ENCODE results near the gene LVRN. TPM values are rescaled to one million over a fixed set of nuclear protein-coding genes. Genes with fewer than 3 reads are reported as not detected.

Gene LVRN
- polyA plus RNA-seq, 2 donors, result 0.16 to 0.32 TPM

DNA sequence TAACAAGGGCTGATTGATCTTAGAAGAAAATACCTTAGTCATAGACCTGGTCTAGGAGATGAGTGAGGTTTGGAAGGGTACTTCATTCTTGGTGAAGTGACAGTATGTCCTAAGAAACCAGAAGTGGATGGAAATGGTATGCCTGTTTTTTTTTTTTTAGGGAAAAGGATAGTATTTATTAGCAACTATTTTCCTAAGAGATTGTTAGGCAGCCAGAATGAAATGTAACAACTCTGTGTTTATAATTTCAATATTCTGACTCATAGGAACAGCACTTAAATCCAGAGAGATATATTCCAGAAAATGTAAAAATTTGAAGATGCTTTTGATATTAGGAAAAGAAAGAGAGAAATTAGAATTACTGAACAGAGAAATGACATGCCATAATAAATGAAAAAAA, 48.8 kb downstream of the LVRN start:
- no peaks in the 10 kb centered on the region for H3K4me1 ChIP-seq (ENCODE audit: control insufficient read depth in 2 of 2, insufficient read depth in 2 of 2, low read length in 1 of 2)
- H3K36me3 ChIP-seq (ENCODE audit: control insufficient read depth in 2 of 2, insufficient read depth in 2 of 2, low read length in 1 of 2), result no peaks in the 10 kb centered on the region
- H3K27me3 ChIP-seq (ENCODE audit: control insufficient read depth in 1 of 2, insufficient read depth in 2 of 2, low read length in 2 of 2), result no peaks in the 10 kb centered on the region
- H3K4me3 ChIP-seq (ENCODE audit: low read depth in 1 of 2, low read length in 2 of 2), result no peak overlapping the region
- H3K27ac ChIP-seq (ENCODE audit: low read depth in 2 of 2, low read length in 1 of 2), result no peak overlapping the region
- no peaks in the 10 kb centered on the region for H3K9me3 ChIP-seq (ENCODE audit: control insufficient read depth in 2 of 2, insufficient read depth in 1 of 2, low read depth in 1 of 2, low read length in 1 of 2)

DNA sequence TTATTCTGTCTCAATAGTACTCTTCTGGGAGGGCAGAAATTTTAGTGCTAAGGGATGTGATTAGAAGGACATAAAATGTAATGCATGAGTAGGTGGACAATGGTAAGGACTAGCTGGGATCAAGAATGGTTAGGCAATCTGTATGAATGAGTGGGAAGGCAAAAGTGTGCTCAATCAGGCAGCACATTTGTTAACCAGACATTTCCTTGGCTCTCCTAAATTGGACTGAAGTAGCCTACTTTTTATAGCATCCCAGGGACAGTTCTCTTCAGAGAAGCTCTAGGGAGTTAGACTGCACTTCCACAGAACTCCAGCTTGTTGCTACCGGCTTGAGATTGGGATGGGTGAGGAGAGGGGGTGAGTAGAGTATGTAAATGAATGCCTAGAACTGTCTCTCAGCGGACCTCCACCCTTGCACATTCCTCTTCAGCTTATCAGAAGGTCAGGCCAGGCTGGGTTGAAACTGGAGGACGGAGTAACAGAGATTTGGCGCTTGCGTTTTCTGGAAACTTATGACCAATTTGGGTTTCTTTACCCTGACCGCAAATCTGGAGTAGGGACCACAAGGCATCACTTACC, 51.0 kb downstream of the LVRN start:
- Histone ChIP-seq H3K9me3 (ENCODE audit: control insufficient read depth in 2 of 2, insufficient read depth in 1 of 2, low read depth in 1 of 2, low read length in 1 of 2) (no peaks in the 10 kb centered on the region), H3K4me1 (ENCODE audit: control insufficient read depth in 2 of 2, insufficient read depth in 2 of 2, low read length in 1 of 2) (no peaks in the 10 kb centered on the region), H3K4me3 (ENCODE audit: low read depth in 1 of 2, low read length in 2 of 2) (no peak overlapping the region), H3K36me3 (ENCODE audit: control insufficient read depth in 2 of 2, insufficient read depth in 2 of 2, low read length in 1 of 2) (no peaks in the 10 kb centered on the region), H3K27me3 (ENCODE audit: control insufficient read depth in 1 of 2, insufficient read depth in 2 of 2, low read length in 2 of 2) (no peaks in the 10 kb centered on the region), H3K27ac (ENCODE audit: low read depth in 2 of 2, low read length in 1 of 2) (no peak overlapping the region)
- 58 to 61% methylated on average over 6 of the region's 6 CpGs for WGBS, 2 donors

DNA sequence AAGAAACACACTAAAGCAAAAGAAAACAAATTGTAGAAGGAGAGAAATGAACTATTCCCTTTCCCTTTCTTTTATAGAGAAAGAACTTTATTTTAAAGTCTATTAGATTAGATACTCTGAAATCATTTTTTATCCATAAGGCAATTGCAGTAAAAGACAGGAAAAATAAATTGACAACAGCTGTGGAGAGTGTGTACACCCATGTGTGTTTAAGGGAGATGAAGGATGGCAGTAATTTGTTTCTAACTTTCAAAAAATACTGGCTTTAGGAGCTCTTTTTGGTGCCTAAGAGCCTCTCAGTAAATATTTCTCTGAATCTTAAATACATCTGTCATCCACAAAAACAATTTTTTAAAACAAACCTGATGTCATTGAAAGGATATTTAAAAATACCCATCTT, 51.7 kb downstream of the LVRN start:
- H3K27ac ChIP-seq (ENCODE audit: low read depth in 2 of 2, low read length in 1 of 2), result no peak overlapping the region
- H3K36me3 ChIP-seq (ENCODE audit: control insufficient read depth in 2 of 2, insufficient read depth in 2 of 2, low read length in 1 of 2), result no peaks in the 10 kb centered on the region

DNA sequence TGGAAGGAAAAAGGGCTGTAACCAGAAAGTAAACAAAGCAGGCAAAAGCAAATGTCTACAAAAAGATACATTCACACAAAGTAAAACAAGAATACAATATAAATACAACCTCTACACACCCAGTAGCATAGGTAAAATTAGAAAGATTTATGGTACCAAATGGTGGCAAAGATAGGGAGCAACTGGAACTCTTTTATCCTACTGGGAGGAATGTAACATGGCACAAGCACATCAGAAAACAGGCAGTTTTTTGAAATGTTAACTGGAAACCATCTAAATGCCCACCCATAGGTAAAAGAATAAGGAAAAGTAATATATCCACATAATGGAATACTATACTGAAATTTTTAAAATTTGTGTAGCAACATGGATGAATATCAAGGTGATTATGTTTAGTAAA, 61.3 kb downstream of the LVRN start:
- H3K27me3 ChIP-seq (ENCODE audit: control insufficient read depth in 1 of 2, insufficient read depth in 2 of 2, low read length in 2 of 2), result no peaks in the 10 kb centered on the region
- H3K4me1 ChIP-seq (ENCODE audit: control insufficient read depth in 2 of 2, insufficient read depth in 2 of 2, low read length in 1 of 2), result no peaks in the 10 kb centered on the region
- H3K4me3 ChIP-seq (ENCODE audit: low read depth in 1 of 2, low read length in 2 of 2), result no peak overlapping the region
- H3K27ac ChIP-seq (ENCODE audit: low read depth in 2 of 2, low read length in 1 of 2), result no peak overlapping the region
- H3K9me3 ChIP-seq (ENCODE audit: control insufficient read depth in 2 of 2, insufficient read depth in 1 of 2, low read depth in 1 of 2, low read length in 1 of 2), result no peaks in the 10 kb centered on the region
- no peaks in the 10 kb centered on the region for H3K36me3 ChIP-seq (ENCODE audit: control insufficient read depth in 2 of 2, insufficient read depth in 2 of 2, low read length in 1 of 2)

More for the DNA sequence above, 51.7 kb downstream of the LVRN start:
- Histone ChIP-seq H3K4me1 (ENCODE audit: control insufficient read depth in 2 of 2, insufficient read depth in 2 of 2, low read length in 1 of 2) (no peaks in the 10 kb centered on the region), H3K4me3 (ENCODE audit: low read depth in 1 of 2, low read length in 2 of 2) (no peak overlapping the region), H3K27me3 (ENCODE audit: control insufficient read depth in 1 of 2, insufficient read depth in 2 of 2, low read length in 2 of 2) (no peaks in the 10 kb centered on the region), H3K9me3 (ENCODE audit: control insufficient read depth in 2 of 2, insufficient read depth in 1 of 2, low read depth in 1 of 2, low read length in 1 of 2) (no peaks in the 10 kb centered on the region)

DNA sequence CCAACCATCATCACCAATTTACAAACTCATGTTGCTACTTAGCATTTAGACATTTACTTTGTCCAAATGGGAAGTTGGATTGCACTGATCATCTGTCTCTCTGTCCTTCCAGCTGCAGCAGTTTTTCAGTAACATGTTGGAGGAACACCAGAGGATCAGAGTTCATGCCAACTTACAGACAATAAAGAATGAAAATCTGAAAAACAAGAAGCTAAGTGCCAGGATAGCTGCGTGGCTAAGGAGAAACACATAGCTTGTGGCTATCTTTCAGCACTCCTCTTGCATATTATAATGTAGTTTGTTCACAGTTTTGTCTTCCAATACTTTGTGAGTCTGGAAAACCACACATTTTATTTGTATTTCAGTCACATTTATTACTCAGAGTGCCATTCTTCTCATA, 63.6 kb downstream of the LVRN start:
- WGBS, 2 donors, result 51 to 65% methylated on average over 1 of the region's 1 CpG
- Histone ChIP-seq H3K27me3 (ENCODE audit: control insufficient read depth in 1 of 2, insufficient read depth in 2 of 2, low read length in 2 of 2) (no peaks in the 10 kb centered on the region), H3K4me1 (ENCODE audit: control insufficient read depth in 2 of 2, insufficient read depth in 2 of 2, low read length in 1 of 2) (no peaks in the 10 kb centered on the region), H3K27ac (ENCODE audit: low read depth in 2 of 2, low read length in 1 of 2) (no peak overlapping the region), H3K9me3 (ENCODE audit: control insufficient read depth in 2 of 2, insufficient read depth in 1 of 2, low read depth in 1 of 2, low read length in 1 of 2) (no peaks in the 10 kb centered on the region), H3K36me3 (ENCODE audit: control insufficient read depth in 2 of 2, insufficient read depth in 2 of 2, low read length in 1 of 2) (no peaks in the 10 kb centered on the region), H3K4me3 (ENCODE audit: low read depth in 1 of 2, low read length in 2 of 2) (no peak overlapping the region)

DNA sequence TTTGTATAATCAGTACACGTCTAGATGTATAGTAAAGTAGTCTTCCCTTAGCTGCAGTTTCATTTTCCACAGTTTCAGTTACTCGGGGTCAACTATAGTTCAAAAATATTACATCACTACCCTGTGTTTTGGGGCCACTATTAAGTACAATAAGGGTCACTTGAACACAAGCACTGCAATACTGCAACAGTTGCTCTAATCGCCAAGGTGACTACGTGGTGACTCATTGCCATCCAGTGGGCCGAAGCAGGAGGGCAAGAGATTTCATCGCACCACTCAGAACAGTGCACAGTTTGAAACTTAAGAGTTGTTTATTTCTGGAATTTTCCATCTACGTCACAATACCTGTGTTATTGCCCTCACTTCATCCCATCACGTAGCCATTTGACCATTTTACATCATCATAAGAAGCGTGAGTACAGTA, 69.8 kb downstream of the LVRN start, which contains the start of gene ARL14EPL:
Gene ARL14EPL, plus strand, starts transcription at position 379 of the 424 bp plus-strand sequence. CDS start 18,994 bp downstream, outside the sequence.
- no peaks in the 10 kb centered on the region for H3K27me3 ChIP-seq (ENCODE audit: control insufficient read depth in 1 of 2, insufficient read depth in 2 of 2, low read length in 2 of 2)
- H3K4me3 ChIP-seq (ENCODE audit: low read depth in 1 of 2, low read length in 2 of 2), result no peak within 1 kb of the TSS
- H3K27ac ChIP-seq (ENCODE audit: low read depth in 2 of 2, low read length in 1 of 2), result no peak within 1 kb of the TSS
- no peaks in the 10 kb centered on the region for H3K36me3 ChIP-seq (ENCODE audit: control insufficient read depth in 2 of 2, insufficient read depth in 2 of 2, low read length in 1 of 2)
- peaks cover 0 to 2% of the 10 kb centered on the region in 2 donors for H3K4me1 ChIP-seq (ENCODE audit: control insufficient read depth in 2 of 2, insufficient read depth in 2 of 2, low read length in 1 of 2)
- H3K9me3 ChIP-seq (ENCODE audit: control insufficient read depth in 2 of 2, insufficient read depth in 1 of 2, low read depth in 1 of 2, low read length in 1 of 2), result no peaks in the 10 kb centered on the region
- WGBS, 2 donors, result 55 to 60% methylated on average over 9 of the region's 9 CpGs

DNA sequence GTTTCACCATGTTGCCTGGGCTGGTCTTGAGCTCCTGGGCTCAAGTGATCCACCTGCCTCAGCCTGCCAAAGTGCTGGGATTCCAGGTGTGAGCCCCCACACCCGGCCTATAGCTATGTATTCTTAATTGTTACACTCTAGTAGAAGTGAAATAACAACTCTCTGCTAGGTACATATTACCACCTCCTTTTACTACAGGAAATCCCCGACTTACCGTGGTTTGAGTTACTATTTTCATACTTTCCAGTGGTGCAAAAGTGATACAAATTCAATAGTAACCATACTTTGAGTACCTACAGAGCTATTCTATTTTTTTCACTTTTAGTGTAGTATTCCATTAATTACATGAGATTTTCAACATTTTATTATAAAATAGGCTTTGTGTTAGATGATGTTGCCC, 70.7 kb downstream of the LVRN start:
- WGBS, 2 donors, result 75 to 81% methylated on average over 3 of the region's 3 CpGs
- Histone ChIP-seq H3K9me3 (ENCODE audit: control insufficient read depth in 2 of 2, insufficient read depth in 1 of 2, low read depth in 1 of 2, low read length in 1 of 2) (no peaks in the 10 kb centered on the region), H3K27me3 (ENCODE audit: control insufficient read depth in 1 of 2, insufficient read depth in 2 of 2, low read length in 2 of 2) (no peaks in the 10 kb centered on the region), H3K4me1 (ENCODE audit: control insufficient read depth in 2 of 2, insufficient read depth in 2 of 2, low read length in 1 of 2) (peaks cover 0 to 2% of the 10 kb centered on the region in 2 donors), H3K4me3 (ENCODE audit: low read depth in 1 of 2, low read length in 2 of 2) (no peak overlapping the region), H3K36me3 (ENCODE audit: control insufficient read depth in 2 of 2, insufficient read depth in 2 of 2, low read length in 1 of 2) (no peaks in the 10 kb centered on the region), H3K27ac (ENCODE audit: low read depth in 2 of 2, low read length in 1 of 2) (no peak overlapping the region)

DNA sequence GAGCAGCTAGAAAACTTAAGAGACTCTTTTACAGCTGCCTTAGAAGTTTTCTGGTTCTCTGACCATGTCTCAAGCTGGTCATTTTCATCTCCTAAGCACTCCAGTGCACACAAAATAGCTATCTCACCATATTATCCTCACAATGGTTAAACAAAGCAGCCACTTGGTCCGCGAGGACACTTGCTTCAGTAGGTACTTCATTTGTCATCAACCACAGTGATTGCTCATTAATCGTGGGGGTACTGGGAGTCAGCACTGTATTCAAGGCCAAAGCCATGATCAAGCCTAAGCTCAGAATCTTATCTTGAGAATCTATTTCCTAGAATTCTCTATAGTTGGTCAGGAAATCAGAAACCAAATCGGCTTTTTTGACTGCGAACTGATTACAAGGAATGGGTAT, 72.8 kb downstream of the LVRN start:
- Histone ChIP-seq H3K9me3 (ENCODE audit: control insufficient read depth in 2 of 2, insufficient read depth in 1 of 2, low read depth in 1 of 2, low read length in 1 of 2) (no peaks in the 10 kb centered on the region), H3K36me3 (ENCODE audit: control insufficient read depth in 2 of 2, insufficient read depth in 2 of 2, low read length in 1 of 2) (no peaks in the 10 kb centered on the region), H3K4me3 (ENCODE audit: low read depth in 1 of 2, low read length in 2 of 2) (no peak overlapping the region), H3K27me3 (ENCODE audit: control insufficient read depth in 1 of 2, insufficient read depth in 2 of 2, low read length in 2 of 2) (no peaks in the 10 kb centered on the region), H3K27ac (ENCODE audit: low read depth in 2 of 2, low read length in 1 of 2) (no peak overlapping the region), H3K4me1 (ENCODE audit: control insufficient read depth in 2 of 2, insufficient read depth in 2 of 2, low read length in 1 of 2) (peaks cover 0 to 2% of the 10 kb centered on the region in 2 donors)
- 82 to 87% methylated on average over 5 of the region's 5 CpGs for WGBS, 2 donors

DNA sequence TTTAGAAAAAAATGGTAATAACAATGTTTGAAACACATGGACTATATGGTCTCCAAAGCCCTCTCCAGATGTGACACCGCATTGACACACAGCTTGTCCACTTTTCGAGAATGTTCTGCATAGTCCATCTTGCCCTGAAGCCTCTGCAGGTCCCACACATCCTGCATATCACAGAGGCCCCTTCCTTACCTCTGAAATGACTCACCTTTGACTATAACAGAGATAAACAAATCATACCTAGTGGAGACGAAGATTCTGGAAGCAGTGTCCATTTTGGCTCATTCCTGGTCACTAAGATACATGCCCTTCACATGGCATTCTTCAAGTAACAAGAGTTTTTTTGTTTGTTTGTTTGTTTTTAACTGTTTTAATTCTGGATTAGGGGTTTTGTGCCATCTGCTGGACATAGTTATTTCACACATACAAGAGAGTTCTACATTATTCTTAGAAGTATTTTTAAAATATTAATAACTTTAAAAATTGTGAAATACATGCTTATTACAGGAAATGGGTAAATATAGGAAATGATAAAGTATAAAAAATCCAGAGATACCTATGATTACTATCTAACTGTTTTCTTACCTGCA, 75.1 kb downstream of the LVRN start:
- Histone ChIP-seq H3K4me3 (ENCODE audit: low read depth in 1 of 2, low read length in 2 of 2) (no peak overlapping the region), H3K27ac (ENCODE audit: low read depth in 2 of 2, low read length in 1 of 2) (no peak overlapping the region), H3K36me3 (ENCODE audit: control insufficient read depth in 2 of 2, insufficient read depth in 2 of 2, low read length in 1 of 2) (no peaks in the 10 kb centered on the region), H3K9me3 (ENCODE audit: control insufficient read depth in 2 of 2, insufficient read depth in 1 of 2, low read depth in 1 of 2, low read length in 1 of 2) (no peaks in the 10 kb centered on the region), H3K4me1 (ENCODE audit: control insufficient read depth in 2 of 2, insufficient read depth in 2 of 2, low read length in 1 of 2) (peaks cover 0 to 2% of the 10 kb centered on the region in 2 donors), H3K27me3 (ENCODE audit: control insufficient read depth in 1 of 2, insufficient read depth in 2 of 2, low read length in 2 of 2) (no peaks in the 10 kb centered on the region)
- WGBS, 2 donors, result 67 to 68% methylated on average over 3 of the region's 3 CpGs

DNA sequence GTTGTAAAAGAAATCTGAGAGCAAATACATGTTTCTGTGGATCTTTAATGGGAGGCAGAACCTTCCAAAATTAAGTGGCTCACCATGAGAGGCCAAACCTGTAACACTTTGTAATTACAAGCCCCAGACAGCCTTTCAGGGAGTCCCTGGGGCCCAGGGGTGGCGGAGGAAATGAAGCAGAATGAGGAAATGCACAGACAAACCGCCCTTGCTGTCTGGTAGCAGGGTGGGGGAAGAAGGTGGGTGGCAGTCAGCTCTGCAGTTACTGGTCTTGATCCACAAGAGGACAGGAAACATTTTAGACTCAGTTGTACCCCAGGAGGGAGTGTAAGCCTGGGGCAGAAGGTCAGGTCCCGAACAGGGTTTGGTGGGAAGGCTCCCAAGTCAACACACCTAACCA, 76.5 kb downstream of the LVRN start:
- no peaks in the 10 kb centered on the region for H3K27me3 ChIP-seq (ENCODE audit: control insufficient read depth in 1 of 2, insufficient read depth in 2 of 2, low read length in 2 of 2)
- no peak overlapping the region for H3K27ac ChIP-seq (ENCODE audit: low read depth in 2 of 2, low read length in 1 of 2)
- H3K36me3 ChIP-seq (ENCODE audit: control insufficient read depth in 2 of 2, insufficient read depth in 2 of 2, low read length in 1 of 2), result no peaks in the 10 kb centered on the region
- peaks cover 0 to 2% of the 10 kb centered on the region in 2 donors for H3K4me1 ChIP-seq (ENCODE audit: control insufficient read depth in 2 of 2, insufficient read depth in 2 of 2, low read length in 1 of 2)
- H3K4me3 ChIP-seq (ENCODE audit: low read depth in 1 of 2, low read length in 2 of 2), result no peak overlapping the region
- H3K9me3 ChIP-seq (ENCODE audit: control insufficient read depth in 2 of 2, insufficient read depth in 1 of 2, low read depth in 1 of 2, low read length in 1 of 2), result no peaks in the 10 kb centered on the region
- WGBS, 2 donors, result 56 to 59% methylated on average over 3 of the region's 3 CpGs

All from esophagus (tissue), 2 donors.